ENCODE data around the gene GRPEL1.

The GRPEL1 gene

GRCh38 chr4:7043284-7044136, 24.4 kb downstream of the GRPEL1 start, which contains the start of gene TADA2B:
Gene TADA2B, plus strand, starts transcription at chr4:7043372. Its CDS starts 208 bp downstream, at chr4:7043580.
- peak; percentile 16 to 50 (median 34) for DNase-seq

- DNase-seq, result peak; percentile 83 to 86 (median 86)
Observed at GRCh38 chr4:7042503-7043283, 25.2 kb downstream of the GRPEL1 start.

- DNase-seq, result no peak
Observed at GRCh38 chr4:7041801-7042502, 25.9 kb downstream of the GRPEL1 start.

GRCh38 chr4:7041246-7041645, 26.6 kb downstream of the GRPEL1 start:
- DNase-seq, result no peak

GRCh38 chr4:7040765-7041164, 27.1 kb downstream of the GRPEL1 start:
- no peak for DNase-seq

- DNase-seq, result no peak
Observed at GRCh38 chr4:7037425-7037824, 30.4 kb downstream of the GRPEL1 start.

GRCh38 chr4:7034262-7035081, 33.4 kb downstream of the GRPEL1 start:
- no peak for DNase-seq

GRCh38 chr4:7032596-7032995, 35.3 kb downstream of the GRPEL1 start:
- no peak for DNase-seq

GRCh38 chr4:7031558-7032449, 36.1 kb downstream of the GRPEL1 start:
- DNase-seq, result no peak

GRCh38 chr4:7030856-7031255, 37.0 kb downstream of the GRPEL1 start:
- no peak for DNase-seq

- no peak for DNase-seq
Observed at GRCh38 chr4:7029921-7030320, 37.9 kb downstream of the GRPEL1 start.

- DNase-seq, result no peak
Observed at GRCh38 chr4:7029212-7029611, 38.7 kb downstream of the GRPEL1 start.

GRCh38 chr4:7027913-7028312, 40.0 kb downstream of the GRPEL1 start:
- DNase-seq, result no peak

- no peak for DNase-seq
Observed at GRCh38 chr4:7027284-7027683, 40.6 kb downstream of the GRPEL1 start.

GRCh38 chr4:7026107-7026506, 41.8 kb downstream of the GRPEL1 start:
- no peak for DNase-seq

- DNase-seq, result no peak
Observed at GRCh38 chr4:7025040-7025602, 42.7 kb downstream of the GRPEL1 start.

- no peak for DNase-seq
Observed at GRCh38 chr4:7024336-7024890, 43.5 kb downstream of the GRPEL1 start.

- DNase-seq, result no peak
Observed at GRCh38 chr4:7023901-7024300, 44.0 kb downstream of the GRPEL1 start.

- DNase-seq, result no peak
Observed at GRCh38 chr4:7023486-7023885, 44.4 kb downstream of the GRPEL1 start.

- no peak for DNase-seq
Observed at GRCh38 chr4:7021930-7022664, 45.8 kb downstream of the GRPEL1 start.

Measured in activated CD4-positive, CD25-positive, alpha-beta regulatory T cell (primary cell).